Nucleus accumbens (tissue), 56 donors: ENCODE results near the gene TRMU.
"Not testable (repeated sequence)": the region's sequence is repeated elsewhere in the genome, so short reads cannot be mapped to it uniquely, and the experiment has no call there.

Experiments used
- DNase-seq, 56 donors: peaks; one replicate each; lab custom pipeline; 2025; lab: John Stamatoyannopoulos, UW

The TRMU gene

DNA sequence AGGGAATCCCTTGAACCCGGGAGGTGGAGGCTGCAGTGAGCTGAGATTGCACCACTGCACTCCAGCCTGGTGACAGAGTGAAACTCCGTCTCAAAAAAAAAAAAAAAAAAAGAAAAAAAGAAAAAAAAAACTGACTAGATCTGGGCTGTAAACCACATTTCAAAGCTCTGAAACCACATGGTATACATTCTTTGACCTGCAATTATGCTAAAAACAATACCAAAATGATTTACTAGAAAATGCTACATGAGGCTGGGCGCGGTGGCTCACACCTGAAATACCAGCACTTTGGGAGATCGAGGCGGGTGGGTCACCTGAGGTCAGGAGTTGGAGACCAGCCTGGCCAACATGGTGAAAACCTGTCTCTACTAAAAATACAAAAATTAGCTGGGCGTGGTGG, 68.4 kb downstream of the TRMU start:
- not testable (repeated sequence) for DNase-seq

- DNase-seq: no peak
Observed at GRCh38 chr22:46405901-46406300, 70.4 kb downstream of the TRMU start.

GRCh38 chr22:46406349-46406748, 70.8 kb downstream of the TRMU start:
- DNase-seq: no peak

DNA sequence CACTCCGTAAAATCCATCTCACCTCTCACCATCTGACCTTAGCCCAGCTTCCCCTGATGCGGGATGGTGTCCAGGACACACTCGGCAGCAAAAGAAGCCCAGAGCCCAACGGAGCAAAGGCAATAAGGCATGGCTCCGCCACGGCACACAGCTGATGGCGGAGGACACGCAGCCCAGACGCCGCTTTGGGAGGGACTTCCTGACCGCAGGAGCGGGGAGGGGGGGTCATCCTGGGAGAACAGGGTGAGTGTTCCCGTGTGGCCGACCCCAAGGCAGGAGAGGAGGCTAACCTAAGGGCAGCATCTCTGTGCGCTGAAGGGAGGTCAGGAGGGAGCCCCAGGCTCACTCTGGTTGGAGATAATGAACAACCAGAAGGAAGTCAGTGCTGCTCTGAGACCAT, 71.3 kb downstream of the TRMU start:
- no peak for DNase-seq
